ENCODE measurements around the gene PLEKHF1. TPM values are rescaled to one million over a fixed set of nuclear protein-coding genes. Genes with fewer than 3 reads are reported as not detected.

The PLEKHF1 gene
- total RNA-seq, 4 donors from 2014 or later, result 28.6 to 49.1 (median 38.8) TPM

DNA sequence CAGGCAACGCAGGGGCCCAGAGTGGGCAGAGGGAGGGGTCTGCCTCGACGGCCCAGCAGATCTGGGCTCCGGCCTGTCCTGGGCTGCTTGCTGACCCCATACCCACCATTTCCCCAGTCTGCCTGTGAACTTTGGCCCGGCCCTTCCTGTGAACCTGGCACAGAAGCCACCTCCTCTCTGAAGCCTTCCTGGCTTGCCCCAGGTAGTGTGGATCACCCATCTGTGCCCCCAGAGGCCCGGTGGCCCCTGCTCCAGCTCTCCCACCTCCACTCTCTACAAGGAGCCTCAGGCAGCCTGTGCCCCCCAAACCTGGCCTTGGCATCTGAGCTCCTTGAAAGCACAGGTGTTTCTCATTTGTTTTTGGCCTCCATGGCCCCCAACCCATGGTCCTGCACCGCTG is 15.7 kb downstream of the PLEKHF1 start:
- TF ChIP-seq, protein P1, sequence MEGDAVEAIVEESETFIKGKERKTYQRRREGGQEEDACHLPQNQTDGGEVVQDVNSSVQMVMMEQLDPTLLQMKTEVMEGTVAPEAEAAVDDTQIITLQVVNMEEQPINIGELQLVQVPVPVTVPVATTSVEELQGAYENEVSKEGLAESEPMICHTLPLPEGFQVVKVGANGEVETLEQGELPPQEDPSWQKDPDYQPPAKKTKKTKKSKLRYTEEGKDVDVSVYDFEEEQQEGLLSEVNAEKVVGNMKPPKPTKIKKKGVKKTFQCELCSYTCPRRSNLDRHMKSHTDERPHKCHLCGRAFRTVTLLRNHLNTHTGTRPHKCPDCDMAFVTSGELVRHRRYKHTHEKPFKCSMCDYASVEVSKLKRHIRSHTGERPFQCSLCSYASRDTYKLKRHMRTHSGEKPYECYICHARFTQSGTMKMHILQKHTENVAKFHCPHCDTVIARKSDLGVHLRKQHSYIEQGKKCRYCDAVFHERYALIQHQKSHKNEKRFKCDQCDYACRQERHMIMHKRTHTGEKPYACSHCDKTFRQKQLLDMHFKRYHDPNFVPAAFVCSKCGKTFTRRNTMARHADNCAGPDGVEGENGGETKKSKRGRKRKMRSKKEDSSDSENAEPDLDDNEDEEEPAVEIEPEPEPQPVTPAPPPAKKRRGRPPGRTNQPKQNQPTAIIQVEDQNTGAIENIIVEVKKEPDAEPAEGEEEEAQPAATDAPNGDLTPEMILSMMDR (IDR thresholded peaks at IDR 0.05), result no peak
- TF ChIP-seq POLR2AphosphoS5 (IDR thresholded peaks at IDR 0.05), result no peak
- TF ChIP-seq POLR2A (IDR thresholded peaks at IDR 0.05), result no peak
- TF ChIP-seq EP300 (IDR thresholded peaks at IDR 0.05), result no peak
- Histone ChIP-seq H3K27me3 (no peaks in the 10 kb centered on the region), H3K4me3 (no peak overlapping the region), H3K27ac (peak overlapping the region in 3 of 4 donors; percentile 69 to 82 (median 75)), H3K36me3 (peaks cover 0 to 25% of the 10 kb centered on the region in 2 donors), H3K4me1 (peaks cover 0 to 81% (median 56%) of the 10 kb centered on the region in 3 donors), H3K9me3 (no peaks in the 10 kb centered on the region)
- no peak for ATAC-seq
- 100% methylated on average over 1 of the region's 7 CpGs; no CpG with 5 or more reads in 1 of the 2 donors for WGBS, 2 donors (ENCODE audit: low coverage in 1 of 2)

GRCh38 chr19:29681422-29682235 is 16.4 kb downstream of the PLEKHF1 start:
- ATAC-seq, result peak; percentile 72
- Histone ChIP-seq H3K27me3 (no peaks in the 10 kb centered on the region), H3K36me3 (peaks cover 0 to 18% of the 10 kb centered on the region in 2 donors), H3K9me3 (no peaks in the 10 kb centered on the region), H3K4me1 (peaks cover 0 to 80% (median 52%) of the 10 kb centered on the region in 3 donors), H3K27ac (peak overlapping the region; percentile 17 to 82 (median 72)), H3K4me3 (no peak overlapping the region)
- WGBS, 2 donors (ENCODE audit: low coverage in 1 of 2), result 58% methylated on average over 8 of the region's 13 CpGs; no CpG with 5 or more reads in 1 of the 2 donors
- no peak for TF ChIP-seq POLR2A (IDR thresholded peaks at IDR 0.05)
- TF ChIP-seq EP300 (IDR thresholded peaks at IDR 0.05), result no peak
- TF ChIP-seq, protein P1 (IDR thresholded peaks at IDR 0.05), result no peak
- peak; percentile 72 for TF ChIP-seq POLR2AphosphoS5 (IDR thresholded peaks at IDR 0.05)

DNA sequence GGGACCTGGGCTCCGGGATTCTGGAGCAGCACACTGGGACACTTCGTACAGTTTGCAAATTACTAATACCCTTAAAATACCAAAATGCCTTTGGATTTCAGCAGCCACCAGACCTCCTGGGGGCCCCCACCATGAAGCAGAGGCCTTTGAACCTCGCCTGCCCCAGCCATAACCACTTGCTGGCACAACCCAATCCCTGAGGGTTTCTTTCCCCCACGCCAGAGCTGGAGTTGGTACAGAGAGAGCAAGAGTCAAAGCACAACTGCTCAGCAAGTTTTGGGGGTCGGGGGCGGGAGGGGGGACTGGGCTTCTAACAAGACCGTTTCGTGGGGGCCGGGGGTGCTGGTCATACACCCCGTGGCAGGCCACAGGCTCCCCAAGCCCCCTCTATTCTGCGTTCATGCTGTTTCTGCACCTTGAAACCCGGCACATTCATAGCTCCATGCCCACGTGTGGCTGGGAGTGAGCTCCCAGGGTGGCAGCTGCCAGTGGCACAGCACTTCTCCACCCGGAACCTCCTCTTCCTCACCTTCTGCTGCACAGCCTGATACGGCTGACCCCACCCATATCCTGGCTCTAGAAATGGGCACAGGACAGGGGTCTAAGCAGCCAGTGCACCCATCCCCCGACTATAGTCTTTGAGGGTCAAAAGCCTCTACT is 17.1 kb downstream of the PLEKHF1 start:
- TF ChIP-seq POLR2A (IDR thresholded peaks at IDR 0.05) (no peak), EP300 (IDR thresholded peaks at IDR 0.05) (no peak), POLR2AphosphoS5 (IDR thresholded peaks at IDR 0.05) (no peak)
- TF ChIP-seq, protein P1 (IDR thresholded peaks at IDR 0.05), result no peak
- ATAC-seq, result no peak
- WGBS, 2 donors (ENCODE audit: low coverage in 1 of 2), result 88% methylated on average over 4 of the region's 16 CpGs; no CpG with 5 or more reads in 1 of the 2 donors
- Histone ChIP-seq H3K4me3 (no peak overlapping the region), H3K27me3 (no peaks in the 10 kb centered on the region), H3K27ac (peak overlapping the region; percentile 17 to 82 (median 72)), H3K9me3 (no peaks in the 10 kb centered on the region), H3K4me1 (peaks cover 0 to 73% (median 46%) of the 10 kb centered on the region in 3 donors), H3K36me3 (peaks cover 0 to 10% of the 10 kb centered on the region in 2 donors)

DNA sequence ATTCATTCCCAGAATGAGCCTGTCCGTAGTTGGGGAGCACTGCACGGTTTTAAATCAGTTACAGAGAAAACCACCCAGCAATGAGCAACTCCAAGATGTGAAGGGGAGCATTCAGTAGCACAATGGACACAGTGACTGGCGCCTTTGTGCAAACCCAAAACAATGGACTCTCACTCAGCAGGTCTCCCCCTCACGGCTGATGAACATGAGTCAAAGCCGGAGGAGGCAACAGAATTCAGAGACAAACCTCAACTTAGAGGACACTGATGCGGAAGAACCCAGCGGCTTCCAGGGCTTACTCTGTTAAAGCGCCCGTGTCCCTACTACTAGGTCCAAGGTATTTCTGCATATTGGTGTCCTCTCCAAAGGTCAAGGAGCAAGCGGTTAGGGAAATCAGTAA is 17.7 kb downstream of the PLEKHF1 start:
- peak overlapping the region in 1 of 4 donors; percentile 82 for H3K27ac ChIP-seq
- H3K4me3 ChIP-seq, result no peak overlapping the region
- H3K9me3 ChIP-seq, result no peaks in the 10 kb centered on the region
- no peak for ATAC-seq
- 87 to 89% methylated on average over 6 to 8 of the region's 10 CpGs for WGBS, 2 donors (ENCODE audit: low coverage in 1 of 2)
- no peaks in the 10 kb centered on the region for H3K27me3 ChIP-seq
- H3K4me1 ChIP-seq, result peaks cover 0 to 71% (median 39%) of the 10 kb centered on the region in 3 donors
- peaks cover 0 to 4% of the 10 kb centered on the region in 2 donors for H3K36me3 ChIP-seq
- TF ChIP-seq, protein P1 (IDR thresholded peaks at IDR 0.05), result no peak
- TF ChIP-seq POLR2A (IDR thresholded peaks at IDR 0.05), result no peak
- TF ChIP-seq EP300 (IDR thresholded peaks at IDR 0.05), result no peak
- no peak for TF ChIP-seq POLR2AphosphoS5 (IDR thresholded peaks at IDR 0.05)

All from gastroesophageal sphincter (tissue), 4 donors.